ENCODE results near the gene SNX2. TPM values are rescaled to one million over a fixed set of nuclear protein-coding genes. Genes with fewer than 3 reads are reported as not detected.

SNX2 gene
- total RNA-seq, 1 donor from 2014 or later, result 36.4 TPM

GRCh38 chr5:122858451-122858850, 83.6 kb downstream of the SNX2 start:
- Mint-ChIP-seq H3K36me3 (ENCODE audit: low read depth) (no peaks in the 10 kb centered on the region), H3K9me3 (no peaks in the 10 kb centered on the region)

DNA sequence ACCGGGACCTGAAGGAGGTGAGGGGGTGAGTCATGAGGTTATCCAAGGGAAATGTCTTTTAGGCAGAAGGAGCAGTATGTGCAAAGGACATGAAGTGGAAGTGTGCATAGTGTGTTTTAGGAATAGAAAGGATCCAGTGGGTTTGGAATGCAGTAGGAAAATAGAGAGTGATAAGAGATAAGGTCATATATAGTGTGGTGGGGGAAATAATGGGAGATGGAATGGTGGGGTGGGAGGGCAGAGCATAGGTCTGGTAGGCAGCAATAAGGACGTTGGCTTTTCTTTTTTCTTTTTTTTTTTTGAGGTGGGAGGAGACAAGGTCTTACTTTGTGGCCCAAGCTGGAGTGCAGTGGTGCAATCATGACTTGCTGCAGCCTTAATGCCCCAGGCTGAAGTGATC, 88.4 kb downstream of the SNX2 start:
- intact Hi-C loops (cut with micrococcal nuclease), result no loop called here
- H3K36me3 Mint-ChIP-seq (ENCODE audit: low read depth), result no peaks in the 10 kb centered on the region
- no peak overlapping the region for H3K4me3 Mint-ChIP-seq (ENCODE audit: low read depth)
- peaks cover 6% of the 10 kb centered on the region for H3K27me3 Mint-ChIP-seq (ENCODE audit: low read depth)
- H3K27ac Mint-ChIP-seq, result no peak overlapping the region
- peaks cover 4% of the 10 kb centered on the region for H3K4me1 Mint-ChIP-seq (ENCODE audit: low read depth)
- no peaks in the 10 kb centered on the region for H3K9me3 Mint-ChIP-seq
- DNase-seq (ENCODE audit: low spot score), result no peak

More at GRCh38 chr5:122858451-122858850, 83.6 kb downstream of the SNX2 start:
- DNase-seq (ENCODE audit: low spot score), result no peak
- Mint-ChIP-seq H3K4me1 (ENCODE audit: low read depth) (no peaks in the 10 kb centered on the region), H3K27ac (no peak overlapping the region), H3K4me3 (ENCODE audit: low read depth) (no peak overlapping the region), H3K27me3 (ENCODE audit: low read depth) (peaks cover 7% of the 10 kb centered on the region)
- intact Hi-C loops (cut with micrococcal nuclease), result no loop called here

DNA sequence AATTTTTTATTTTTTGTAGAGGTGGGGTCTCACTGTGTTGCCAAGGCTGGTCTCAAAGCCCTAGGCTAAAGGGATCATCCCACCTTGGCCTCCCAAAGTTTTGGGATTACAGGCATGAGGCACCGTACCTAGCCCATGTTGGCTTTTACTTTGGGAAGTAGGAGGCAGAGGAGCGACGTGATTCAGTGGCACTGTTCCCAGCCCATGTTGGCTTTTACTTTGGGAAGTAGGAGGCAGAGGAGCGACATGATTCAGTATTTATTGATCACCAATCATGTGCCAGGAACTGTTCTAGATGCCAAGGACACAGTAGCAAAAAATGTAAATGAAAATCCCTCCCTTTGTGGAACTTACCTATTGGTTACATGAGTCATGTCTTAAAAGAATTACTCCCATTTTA, 88.8 kb downstream of the SNX2 start:
- Mint-ChIP-seq H3K9me3 (no peaks in the 10 kb centered on the region), H3K4me1 (ENCODE audit: low read depth) (peaks cover 4% of the 10 kb centered on the region), H3K27me3 (ENCODE audit: low read depth) (peaks cover 6% of the 10 kb centered on the region), H3K27ac (no peak overlapping the region), H3K36me3 (ENCODE audit: low read depth) (no peaks in the 10 kb centered on the region), H3K4me3 (ENCODE audit: low read depth) (no peak overlapping the region)
- DNase-seq (ENCODE audit: low spot score), result no peak
- intact Hi-C loops (cut with micrococcal nuclease), result no loop called here

DNA sequence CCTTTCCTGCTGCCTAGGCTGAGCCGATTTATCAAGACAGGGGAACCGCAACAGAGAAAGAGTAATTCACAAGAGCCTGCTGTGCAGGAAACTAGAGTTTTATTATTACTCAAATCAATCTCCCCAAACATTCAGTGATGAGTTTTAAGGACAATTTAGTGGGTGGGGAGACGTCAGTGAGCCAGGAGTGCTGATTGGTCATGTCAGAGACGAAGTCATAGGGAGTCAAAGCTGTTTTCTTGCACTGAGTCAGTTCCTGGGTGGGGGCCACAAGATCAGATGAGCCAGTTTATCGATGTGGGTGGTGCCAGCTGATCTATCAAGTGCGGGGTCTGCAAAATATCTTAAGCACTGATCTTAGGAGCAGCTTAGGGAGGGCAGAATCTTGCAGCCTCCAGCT, 89.5 kb downstream of the SNX2 start:
- Mint-ChIP-seq H3K4me3 (ENCODE audit: low read depth) (no peak overlapping the region), H3K36me3 (ENCODE audit: low read depth) (no peaks in the 10 kb centered on the region), H3K27me3 (ENCODE audit: low read depth) (peaks cover 6% of the 10 kb centered on the region), H3K27ac (no peak overlapping the region), H3K4me1 (ENCODE audit: low read depth) (peaks cover 4% of the 10 kb centered on the region), H3K9me3 (no peaks in the 10 kb centered on the region)
- intact Hi-C loops (cut with micrococcal nuclease), result no loop called here
- no peak for DNase-seq (ENCODE audit: low spot score)

GRCh38 chr5:122864842-122865241, 90.0 kb downstream of the SNX2 start:
- Mint-ChIP-seq H3K27ac (no peak overlapping the region), H3K9me3 (no peaks in the 10 kb centered on the region), H3K4me3 (ENCODE audit: low read depth) (no peak overlapping the region), H3K36me3 (ENCODE audit: low read depth) (no peaks in the 10 kb centered on the region), H3K27me3 (ENCODE audit: low read depth) (peaks cover 5% of the 10 kb centered on the region), H3K4me1 (ENCODE audit: low read depth) (peaks cover 4% of the 10 kb centered on the region)
- no peak for DNase-seq (ENCODE audit: low spot score)
- intact Hi-C loops (cut with micrococcal nuclease), result no loop called here

DNA sequence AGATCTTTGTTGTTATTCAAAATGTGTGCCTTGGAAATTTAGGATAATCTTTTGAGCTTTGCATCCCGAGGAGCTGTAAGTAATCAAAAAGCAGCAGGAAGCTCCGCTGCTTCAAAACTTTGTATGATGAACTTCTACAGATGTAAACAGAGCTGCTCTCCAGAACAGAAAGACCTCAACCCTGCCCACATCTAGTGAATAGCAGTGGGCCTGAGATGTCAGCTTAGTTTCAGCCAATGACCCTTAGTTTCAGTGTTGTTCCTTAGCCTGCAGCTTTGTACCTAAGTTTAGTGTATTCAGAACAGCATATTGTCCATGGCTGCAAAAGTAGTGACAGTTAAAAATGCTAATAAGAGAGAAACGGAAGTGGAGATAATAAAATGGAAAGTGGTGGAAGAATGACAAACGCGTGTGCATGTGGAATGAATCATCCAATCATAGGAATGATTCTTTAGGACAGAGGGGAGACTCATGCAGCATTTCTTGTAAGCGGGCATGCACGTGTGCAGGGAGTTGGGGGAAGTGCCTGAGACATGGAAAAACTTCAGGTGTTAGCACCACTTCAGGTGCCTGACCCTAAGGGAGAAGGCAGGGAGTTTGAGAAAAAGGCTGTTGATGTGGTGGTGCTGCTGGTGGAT, 95.5 kb downstream of the SNX2 start:
- no peaks in the 10 kb centered on the region for H3K36me3 Mint-ChIP-seq (ENCODE audit: low read depth)
- no peaks in the 10 kb centered on the region for H3K9me3 Mint-ChIP-seq
- H3K4me3 Mint-ChIP-seq (ENCODE audit: low read depth), result no peak overlapping the region
- H3K27ac Mint-ChIP-seq, result no peak overlapping the region
- DNase-seq (ENCODE audit: low spot score), result no peak
- no peaks in the 10 kb centered on the region for H3K27me3 Mint-ChIP-seq (ENCODE audit: low read depth)
- no peaks in the 10 kb centered on the region for H3K4me1 Mint-ChIP-seq (ENCODE audit: low read depth)
- intact Hi-C loops (cut with micrococcal nuclease), result no loop called here

GRCh38 chr5:122871661-122872060, 96.8 kb downstream of the SNX2 start:
- H3K9me3 Mint-ChIP-seq, result no peaks in the 10 kb centered on the region
- H3K4me1 Mint-ChIP-seq (ENCODE audit: low read depth), result no peaks in the 10 kb centered on the region
- H3K27ac Mint-ChIP-seq, result no peak overlapping the region
- H3K4me3 Mint-ChIP-seq (ENCODE audit: low read depth), result no peak overlapping the region
- no peaks in the 10 kb centered on the region for H3K36me3 Mint-ChIP-seq (ENCODE audit: low read depth)
- DNase-seq (ENCODE audit: low spot score), result no peak
- no peaks in the 10 kb centered on the region for H3K27me3 Mint-ChIP-seq (ENCODE audit: low read depth)
- intact Hi-C loops (cut with micrococcal nuclease), result no loop called here

GRCh38 chr5:122874179-122874875, 99.4 kb downstream of the SNX2 start:
- H3K4me3 Mint-ChIP-seq (ENCODE audit: low read depth), result no peak overlapping the region
- no peak overlapping the region for H3K27ac Mint-ChIP-seq
- no peak for DNase-seq (ENCODE audit: low spot score)
- intact Hi-C loops (cut with micrococcal nuclease), result no loop called here
- H3K36me3 Mint-ChIP-seq (ENCODE audit: low read depth), result no peaks in the 10 kb centered on the region
- no peaks in the 10 kb centered on the region for H3K4me1 Mint-ChIP-seq (ENCODE audit: low read depth)
- peaks cover 3% of the 10 kb centered on the region for H3K27me3 Mint-ChIP-seq (ENCODE audit: low read depth)
- no peaks in the 10 kb centered on the region for H3K9me3 Mint-ChIP-seq

GRCh38 chr5:122877518-122877917, 102.6 kb downstream of the SNX2 start:
- no peak overlapping the region for H3K4me3 Mint-ChIP-seq (ENCODE audit: low read depth)

GRCh38 chr5:122879076-122879475, 104.2 kb downstream of the SNX2 start:
- no peak overlapping the region for H3K27ac Mint-ChIP-seq
- peaks cover 5% of the 10 kb centered on the region for H3K4me1 Mint-ChIP-seq (ENCODE audit: low read depth)
- H3K27me3 Mint-ChIP-seq (ENCODE audit: low read depth), result peaks cover 3% of the 10 kb centered on the region
- H3K4me3 Mint-ChIP-seq (ENCODE audit: low read depth), result no peak overlapping the region
- no peak for DNase-seq (ENCODE audit: low spot score)
- intact Hi-C loops (cut with micrococcal nuclease), result no loop called here
- H3K36me3 Mint-ChIP-seq (ENCODE audit: low read depth), result no peaks in the 10 kb centered on the region
- H3K9me3 Mint-ChIP-seq, result no peaks in the 10 kb centered on the region

More at GRCh38 chr5:122877518-122877917, 102.6 kb downstream of the SNX2 start:
- no peaks in the 10 kb centered on the region for H3K9me3 Mint-ChIP-seq
- H3K36me3 Mint-ChIP-seq (ENCODE audit: low read depth), result no peaks in the 10 kb centered on the region
- intact Hi-C loops (cut with micrococcal nuclease), result no loop called here
- H3K4me1 Mint-ChIP-seq (ENCODE audit: low read depth), result peaks cover 3% of the 10 kb centered on the region
- H3K27ac Mint-ChIP-seq, result no peak overlapping the region
- peaks cover 3% of the 10 kb centered on the region for H3K27me3 Mint-ChIP-seq (ENCODE audit: low read depth)
- DNase-seq (ENCODE audit: low spot score), result no peak

Other genes with a start within 250 kb of the SNX2 start
- 1.3 and 1.7 TPM in 2 replicates for gene SNX24, start 70.5 kb downstream of the SNX2 start, total RNA-seq

Measured in activated T-helper 2 cell treated with anti-CD3 and anti-CD28 coated beads, Interferon-gamma antibody, Interleukin-2, Interleukin-4, amounts not matched to agents 10 μg/mL and 5 μg/mL and 100 μg/mL, durations not matched to agents 14 hours and 24 hours and 36 hours (primary cell).